Mesodermal cell (in vitro differentiated cells): ENCODE results near the gene STX11.
"Not testable (repeated sequence)": the region's sequence is repeated elsewhere in the genome, so short reads cannot be mapped to it uniquely, and the experiment has no call there.

ENCODE experiments used
- H3K27ac ChIP-seq: 2 replicates; pipeline ENCODE4 v1.7.0; 2013; ENCODE audit warnings: mild to moderate bottlenecking, low read depth, low read length, moderate library complexity; ENCODE audit not compliant: severe bottlenecking
- H3K36me3 ChIP-seq: 2 replicates; pipeline ENCODE4 v1.7.1; 2013; ENCODE audit warnings: mild to moderate bottlenecking, low read length, moderate library complexity; ENCODE audit not compliant: control insufficient read depth, insufficient read depth
- H3K4me1 ChIP-seq: one replicate; pipeline ENCODE4 v1.7.1; 2013; ENCODE audit warnings: mild to moderate bottlenecking, low read length; ENCODE audit not compliant: insufficient read depth, control insufficient read depth, poor library complexity, severe bottlenecking
- H3K4me3 ChIP-seq: 2 replicates; pipeline ENCODE4 v1.7.0; 2013; ENCODE audit warnings: low read length, control low read depth, mild to moderate bottlenecking; ENCODE audit not compliant: insufficient read depth, poor library complexity, severe bottlenecking; ENCODE audit errors: extremely low read depth
- H3K9me3 ChIP-seq: 2 replicates; pipeline ENCODE4 v1.7.1; 2013; ENCODE audit warnings: mild to moderate bottlenecking, low read length, moderate library complexity; ENCODE audit not compliant: control insufficient read depth
- WGBS, 2 experiments: methylation state at CpG; one replicate each; pipeline ENCODE4 v1.1.5; 2013; ENCODE audit warnings: missing lambda C conversion rate in 2 of 2; ENCODE audit not compliant: insufficient coverage in 2 of 2; 5-methylcytosine and 5-hydroxymethylcytosine counted together

STX11 gene

DNA sequence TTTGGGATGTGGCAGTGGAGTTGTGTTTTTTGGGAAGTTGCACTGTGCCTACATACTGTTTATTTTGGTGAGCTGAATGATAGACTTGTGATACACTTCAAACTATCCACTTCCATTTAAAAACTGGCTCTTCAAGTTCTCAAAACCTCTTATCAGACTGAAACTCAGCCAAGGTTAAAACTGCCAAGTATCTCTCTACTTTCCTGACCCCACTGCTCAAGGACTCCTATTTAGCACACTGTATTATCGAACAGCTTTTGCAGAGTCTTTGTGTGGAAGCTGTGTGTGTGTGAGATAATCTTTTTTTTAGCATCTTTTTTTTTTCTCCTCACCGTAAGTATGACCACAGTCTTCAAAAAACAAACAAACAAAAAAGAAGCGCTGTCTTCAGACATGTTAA, 21.1 kb downstream of the STX11 start:
- WGBS, 2 experiments = no CpG with 5 or more reads among the region's 3 CpGs
- Histone ChIP-seq H3K4me3 (no peak overlapping the region), H3K9me3 (no peaks in the 10 kb centered on the region), H3K27ac (no peak overlapping the region), H3K36me3 (no peaks in the 10 kb centered on the region), H3K4me1 (no peaks in the 10 kb centered on the region)

DNA sequence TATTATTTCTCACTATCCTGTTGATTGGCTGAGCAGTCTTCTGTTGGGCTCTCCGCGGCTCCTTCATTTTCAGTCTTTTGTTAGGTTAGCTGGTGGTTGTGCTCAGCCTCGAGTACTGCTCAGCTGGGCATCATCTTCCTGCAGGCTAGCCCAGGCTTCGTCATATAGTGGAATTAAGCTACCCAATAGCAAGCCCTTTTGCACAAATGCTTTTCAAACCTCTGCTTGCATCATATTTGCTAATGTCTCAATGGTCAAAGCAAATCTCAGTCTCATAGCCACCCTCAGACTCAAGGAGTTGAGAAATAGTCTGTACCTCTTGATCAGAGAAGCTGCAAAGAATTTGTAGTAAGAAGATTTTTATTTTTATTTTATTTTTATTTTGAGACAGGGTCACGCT, 23.7 kb downstream of the STX11 start:
- no peaks in the 10 kb centered on the region for H3K36me3 ChIP-seq
- no peaks in the 10 kb centered on the region for H3K4me1 ChIP-seq
- WGBS, 2 experiments = 92 to 95% methylated on average over 2 to 5 of the region's 5 CpGs
- H3K4me3 ChIP-seq = no peak overlapping the region
- no peak overlapping the region for H3K27ac ChIP-seq
- no peaks in the 10 kb centered on the region for H3K9me3 ChIP-seq

DNA sequence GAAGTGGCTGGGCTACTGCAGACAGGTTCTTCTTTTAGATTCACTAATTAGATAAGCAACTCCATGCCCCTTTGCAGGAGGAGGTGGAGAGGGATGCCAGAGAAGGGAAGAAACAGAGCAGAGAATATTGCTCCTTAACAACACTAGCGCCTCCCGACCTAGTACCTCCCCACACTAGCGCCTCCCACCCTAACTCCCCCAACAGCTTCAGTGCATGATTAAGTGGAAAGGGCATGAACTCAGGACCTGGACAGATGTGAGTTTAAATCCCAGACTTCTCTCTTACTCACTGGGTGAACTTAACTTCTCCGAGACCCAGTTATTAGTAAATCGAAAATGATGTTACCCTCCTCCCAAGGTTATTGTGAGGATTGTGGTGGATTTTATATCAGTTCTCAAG, 25.7 kb downstream of the STX11 start:
- no peak overlapping the region for H3K4me3 ChIP-seq
- H3K27ac ChIP-seq = no peak overlapping the region
- H3K36me3 ChIP-seq = no peaks in the 10 kb centered on the region
- no peaks in the 10 kb centered on the region for H3K9me3 ChIP-seq
- 92% methylated on average over 2 of the region's 5 CpGs; no CpG with 5 or more reads in 1 of the 2 experiments for WGBS, 2 experiments
- no peaks in the 10 kb centered on the region for H3K4me1 ChIP-seq

DNA sequence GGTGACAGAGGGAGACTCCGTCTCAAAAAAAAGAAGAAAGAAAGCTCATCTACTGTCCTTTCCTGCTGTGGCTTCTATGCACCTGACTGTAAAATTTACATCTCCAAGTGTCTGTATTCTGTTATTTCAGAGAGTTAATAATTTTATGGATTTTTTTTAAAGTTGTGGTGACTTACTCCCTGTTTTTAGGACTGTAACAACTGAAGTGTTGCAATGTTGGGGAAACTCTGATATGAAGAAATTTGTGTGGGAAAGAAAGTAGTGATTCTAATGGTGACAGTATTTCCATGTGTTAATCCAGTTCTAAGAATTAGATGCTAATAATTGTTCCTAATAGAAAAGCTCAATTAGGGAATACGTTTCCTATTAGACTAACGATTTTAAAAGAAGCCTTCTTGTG, 27.4 kb downstream of the STX11 start:
- Histone ChIP-seq H3K4me1 (no peaks in the 10 kb centered on the region), H3K27ac (no peak overlapping the region), H3K4me3 (no peak overlapping the region), H3K9me3 (no peaks in the 10 kb centered on the region), H3K36me3 (no peaks in the 10 kb centered on the region)
- no CpG with 5 or more reads among the region's 3 CpGs for WGBS, 2 experiments

DNA sequence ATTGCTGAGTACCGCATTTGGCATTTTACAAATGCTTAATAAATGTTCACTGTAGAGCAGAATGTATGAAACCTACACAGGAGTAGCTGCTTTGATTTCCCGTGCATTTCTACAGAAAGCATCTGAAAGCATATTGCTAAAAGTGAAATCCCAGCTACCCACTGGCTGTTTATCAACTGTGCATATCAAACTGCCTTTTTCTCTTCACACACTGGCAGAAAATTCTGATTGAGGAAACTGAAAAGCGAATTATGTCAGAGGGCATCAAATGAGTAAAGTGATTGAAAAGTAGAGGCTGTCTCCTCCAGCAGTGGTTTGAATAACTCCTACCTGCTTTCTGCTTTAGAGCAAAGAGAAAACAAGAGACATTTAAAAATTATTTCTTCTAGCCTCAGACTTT, 28.0 kb downstream of the STX11 start:
- no peak overlapping the region for H3K27ac ChIP-seq
- H3K4me1 ChIP-seq = no peaks in the 10 kb centered on the region
- H3K4me3 ChIP-seq = no peak overlapping the region
- no peaks in the 10 kb centered on the region for H3K9me3 ChIP-seq
- H3K36me3 ChIP-seq = no peaks in the 10 kb centered on the region
- whole genome bisulfite sequencing, 2 experiments = 100% methylated on average over 1 of the region's 3 CpGs; no CpG with 5 or more reads in 1 of the 2 experiments

DNA sequence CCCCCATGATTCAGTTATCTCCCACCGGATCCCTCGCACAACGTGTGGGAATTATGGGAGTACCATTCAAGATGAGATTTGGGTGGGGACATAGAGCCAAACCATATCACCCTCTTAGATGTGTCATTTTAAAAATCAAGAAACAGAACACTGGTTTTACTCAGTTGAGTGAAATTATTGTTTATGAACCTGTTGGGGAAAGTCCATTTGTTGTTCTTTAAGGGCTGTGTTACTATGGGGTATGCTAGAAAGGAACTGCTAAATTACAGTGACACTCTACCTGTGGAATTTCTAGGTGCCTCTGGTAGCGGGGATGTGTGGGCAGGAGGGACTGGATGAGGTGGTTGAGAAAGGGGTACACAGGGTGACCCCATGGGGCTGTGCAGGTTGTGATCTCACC, 28.9 kb downstream of the STX11 start:
- Histone ChIP-seq H3K4me1 (no peaks in the 10 kb centered on the region), H3K9me3 (no peaks in the 10 kb centered on the region), H3K36me3 (no peaks in the 10 kb centered on the region), H3K27ac (no peak overlapping the region), H3K4me3 (no peak overlapping the region)
- 80% methylated on average over 1 of the region's 4 CpGs; no CpG with 5 or more reads in 1 of the 2 experiments for WGBS, 2 experiments

DNA sequence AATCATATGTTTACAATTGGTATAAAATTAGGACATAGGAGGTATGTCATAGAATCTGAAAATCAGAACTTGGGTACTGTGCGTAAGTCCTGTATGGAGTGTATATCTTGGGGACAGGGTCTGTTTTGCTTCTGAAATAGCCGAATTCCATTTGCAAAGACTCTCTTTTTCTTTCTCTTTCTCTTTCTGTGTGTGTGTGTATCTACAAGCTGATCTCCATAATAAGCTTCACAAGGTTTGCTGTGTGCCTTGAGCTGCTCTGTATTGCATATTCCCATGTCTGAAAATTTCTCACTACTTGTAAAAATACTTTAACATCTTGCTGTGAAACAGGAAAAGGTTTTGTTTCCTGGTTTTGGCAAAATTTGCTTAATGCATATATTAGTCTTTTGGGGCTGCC, 29.5 kb downstream of the STX11 start:
- no CpG with 5 or more reads among the region's 2 CpGs for WGBS, 2 experiments
- H3K4me1 ChIP-seq = no peaks in the 10 kb centered on the region
- H3K9me3 ChIP-seq = no peaks in the 10 kb centered on the region
- no peaks in the 10 kb centered on the region for H3K36me3 ChIP-seq
- no peak overlapping the region for H3K27ac ChIP-seq
- no peak overlapping the region for H3K4me3 ChIP-seq

DNA sequence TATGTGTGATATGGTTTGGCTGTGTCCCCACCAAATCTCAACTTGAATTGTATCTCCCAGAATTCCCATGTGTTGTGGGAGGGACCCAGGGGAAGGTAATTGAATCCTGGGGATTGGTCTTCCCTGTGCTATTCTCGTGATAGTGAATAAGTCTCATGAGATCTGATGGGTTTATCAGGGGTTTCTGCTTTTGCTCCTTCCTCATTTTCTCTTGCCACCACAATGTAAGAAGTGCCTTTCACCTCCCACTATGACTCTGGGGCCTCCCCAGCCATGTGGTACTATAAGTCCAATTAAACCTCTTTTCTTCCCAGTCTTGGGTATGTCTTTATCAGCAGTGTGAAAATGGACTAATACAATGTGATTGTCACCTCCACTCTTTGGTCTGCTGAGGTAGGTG, 30.0 kb downstream of the STX11 start:
- not testable (repeated sequence) for H3K27ac ChIP-seq
- no CpG with 5 or more reads among the region's 1 CpG for WGBS, 2 experiments

DNA sequence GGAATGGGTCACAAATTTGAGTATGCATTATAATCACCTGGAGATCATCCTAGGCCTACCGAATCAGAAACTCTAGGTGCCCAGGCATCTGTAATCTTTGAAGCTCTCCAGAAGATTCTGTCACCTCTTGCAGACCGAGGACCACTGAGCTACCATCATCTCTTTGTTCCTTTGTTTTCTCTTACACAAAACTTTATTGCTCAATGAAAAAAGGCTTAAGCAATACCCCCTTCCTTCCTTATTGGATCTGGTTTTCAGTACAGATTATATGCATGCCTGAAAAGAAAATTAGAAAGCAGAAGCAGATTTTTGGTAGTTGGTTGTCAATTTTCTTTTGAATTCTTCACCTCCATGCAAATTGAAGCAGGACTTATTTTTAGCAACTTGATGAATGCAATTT, 31.3 kb downstream of the STX11 start:
- H3K4me3 ChIP-seq = no peak overlapping the region
- H3K27ac ChIP-seq = no peak overlapping the region
- no peaks in the 10 kb centered on the region for H3K4me1 ChIP-seq
- 73 to 96% methylated on average over 2 of the region's 2 CpGs for whole genome bisulfite sequencing, 2 experiments
- no peaks in the 10 kb centered on the region for H3K36me3 ChIP-seq
- no peaks in the 10 kb centered on the region for H3K9me3 ChIP-seq

More for the DNA sequence above, 30.0 kb downstream of the STX11 start:
- H3K4me3 ChIP-seq, H3K36me3 ChIP-seq, H3K4me1 ChIP-seq, H3K9me3 ChIP-seq: not testable (repeated sequence)

DNA sequence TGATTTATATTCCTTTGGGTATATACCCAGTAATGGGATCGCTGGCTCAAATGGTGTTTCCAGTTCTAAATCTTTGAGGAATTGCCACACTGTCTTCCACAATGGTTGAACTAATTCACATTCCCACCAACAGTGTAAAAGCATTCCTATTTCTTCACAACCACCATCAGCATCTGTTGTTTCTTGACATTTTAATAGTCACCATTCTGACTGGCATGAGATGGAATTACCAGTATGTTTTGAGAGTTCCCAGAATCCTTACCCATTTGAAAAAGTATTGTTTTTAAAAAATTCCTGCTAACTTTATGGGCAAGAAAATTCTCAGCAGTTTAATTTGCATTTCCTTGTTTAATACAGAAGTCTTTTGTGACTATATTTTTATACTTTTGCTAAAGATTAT, 33.9 kb downstream of the STX11 start:
- H3K4me3 ChIP-seq, H3K9me3 ChIP-seq, H3K4me1 ChIP-seq, H3K36me3 ChIP-seq, H3K27ac ChIP-seq: not testable (repeated sequence)
- no CpG with 5 or more reads among the region's 1 CpG for WGBS, 2 experiments

DNA sequence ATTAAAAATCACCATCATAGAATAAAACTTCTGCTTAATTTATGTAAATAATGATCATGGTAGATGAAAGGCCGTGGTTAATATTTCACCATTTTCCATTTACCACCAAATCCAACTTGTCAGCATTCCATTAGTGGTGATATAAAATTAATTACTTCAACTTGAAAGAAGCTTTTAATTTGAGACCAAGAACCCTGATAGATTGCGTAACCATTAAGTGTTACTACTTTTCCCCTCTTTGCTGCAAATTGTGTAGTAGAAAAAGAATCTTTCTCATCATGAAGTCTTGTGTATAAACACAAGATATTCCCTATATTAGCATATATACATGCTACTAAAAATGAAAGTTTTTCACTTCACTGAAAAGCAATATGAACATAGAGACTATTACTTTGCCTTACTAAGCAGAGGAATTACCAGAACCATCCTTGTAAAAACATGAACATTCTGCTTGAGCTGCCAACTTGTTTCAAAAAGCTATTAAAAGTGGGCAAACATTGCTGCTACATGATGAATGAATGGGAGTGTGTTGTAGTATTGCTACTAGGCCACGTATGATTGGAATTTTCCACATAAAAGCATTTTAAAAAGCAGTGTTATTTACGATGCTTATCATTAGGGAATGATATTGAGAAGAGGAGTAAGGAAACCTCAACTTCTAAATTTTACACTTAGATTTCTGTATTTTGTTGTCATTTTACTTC, 35.0 kb downstream of the STX11 start:
- no peaks in the 10 kb centered on the region for H3K9me3 ChIP-seq
- no peaks in the 10 kb centered on the region for H3K4me1 ChIP-seq
- H3K27ac ChIP-seq = no peak overlapping the region
- no peaks in the 10 kb centered on the region for H3K36me3 ChIP-seq
- H3K4me3 ChIP-seq = no peak overlapping the region
- WGBS, 2 experiments = no CpG with 5 or more reads among the region's 4 CpGs
